HG03095 (cell line): ENCODE measurements around the gene GPR22.

ENCODE experiments used
- ATAC-seq: cut with Tn5 transposase; IDR thresholded peaks from one replicate; pipeline ENCODE4 v1.9.1; 2021; ENCODE audit warnings: moderate library complexity; ENCODE audit not compliant: unreplicated experiment

The GPR22 gene, protein sequence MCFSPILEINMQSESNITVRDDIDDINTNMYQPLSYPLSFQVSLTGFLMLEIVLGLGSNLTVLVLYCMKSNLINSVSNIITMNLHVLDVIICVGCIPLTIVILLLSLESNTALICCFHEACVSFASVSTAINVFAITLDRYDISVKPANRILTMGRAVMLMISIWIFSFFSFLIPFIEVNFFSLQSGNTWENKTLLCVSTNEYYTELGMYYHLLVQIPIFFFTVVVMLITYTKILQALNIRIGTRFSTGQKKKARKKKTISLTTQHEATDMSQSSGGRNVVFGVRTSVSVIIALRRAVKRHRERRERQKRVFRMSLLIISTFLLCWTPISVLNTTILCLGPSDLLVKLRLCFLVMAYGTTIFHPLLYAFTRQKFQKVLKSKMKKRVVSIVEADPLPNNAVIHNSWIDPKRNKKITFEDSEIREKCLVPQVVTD

DNA sequence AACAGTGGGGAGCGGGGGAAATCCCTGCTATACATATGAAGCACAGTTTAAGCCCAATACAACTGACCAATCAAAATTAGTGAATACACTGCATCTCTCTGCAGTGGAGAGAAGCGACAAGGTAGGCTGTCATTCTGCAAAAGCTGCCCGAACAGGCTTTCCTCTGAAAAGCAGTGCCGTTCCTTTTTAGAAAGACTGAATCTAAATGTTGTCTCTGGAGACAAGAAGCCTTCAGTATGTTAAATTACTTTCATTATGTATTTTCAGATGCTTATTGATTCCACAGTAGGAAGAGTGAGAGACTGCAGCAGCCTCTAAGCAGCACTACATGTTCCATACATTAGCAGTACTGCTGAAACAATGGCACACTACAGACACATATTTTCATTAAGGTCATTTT, at the start of gene GPR22:
GPR22 (plus strand) TSS at position 129 of the 400 bp plus-strand sequence. CDS start 4,004 bp downstream, outside the sequence.
- ATAC-seq: no peak

GRCh38 chr7:107427462-107427861, 42.4 kb upstream of the GPR22 start:
- ATAC-seq: no peak

DNA sequence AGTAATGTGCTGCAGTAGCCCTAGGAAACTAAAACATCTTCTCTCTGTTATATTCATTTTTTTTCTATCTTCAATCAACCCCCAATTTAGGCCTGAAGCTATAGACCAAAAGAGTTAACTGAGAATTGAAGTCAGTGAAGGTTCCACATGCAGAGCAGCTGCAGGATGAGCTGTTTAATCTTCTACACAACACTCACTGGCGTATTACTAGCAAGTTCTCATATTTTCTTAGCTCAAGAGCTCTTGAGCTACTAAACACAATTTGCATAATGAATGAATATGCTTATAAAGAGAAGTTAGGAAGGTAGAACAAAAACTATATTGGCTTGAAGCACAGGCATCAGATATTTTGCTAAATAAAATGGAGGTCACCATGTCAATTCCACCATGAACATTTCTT, 41.2 kb upstream of the GPR22 start:
- no peak for ATAC-seq

GRCh38 chr7:107430057-107430456, 39.8 kb upstream of the GPR22 start:
- no peak for ATAC-seq

- no peak for ATAC-seq
Measured at GRCh38 chr7:107432261-107432660, 37.6 kb upstream of the GPR22 start.

DNA sequence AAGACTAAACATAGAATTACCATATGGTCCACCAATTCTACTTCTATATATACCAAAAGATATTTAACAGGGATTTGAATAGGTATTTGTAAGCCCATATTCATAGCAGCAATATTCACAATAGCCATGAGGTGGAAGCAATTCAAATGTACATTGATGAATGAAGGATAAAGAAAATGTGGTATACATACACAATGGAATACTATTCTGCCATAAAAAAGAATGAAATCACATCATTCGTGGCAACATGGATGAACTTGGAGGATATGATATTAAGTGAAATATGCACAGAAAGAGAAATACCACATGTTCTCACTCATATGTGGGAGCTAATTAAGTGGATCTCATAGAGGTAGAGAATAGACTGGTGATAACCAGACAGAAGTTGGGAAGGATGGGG, 34.1 kb upstream of the GPR22 start:
- no peak for ATAC-seq

DNA sequence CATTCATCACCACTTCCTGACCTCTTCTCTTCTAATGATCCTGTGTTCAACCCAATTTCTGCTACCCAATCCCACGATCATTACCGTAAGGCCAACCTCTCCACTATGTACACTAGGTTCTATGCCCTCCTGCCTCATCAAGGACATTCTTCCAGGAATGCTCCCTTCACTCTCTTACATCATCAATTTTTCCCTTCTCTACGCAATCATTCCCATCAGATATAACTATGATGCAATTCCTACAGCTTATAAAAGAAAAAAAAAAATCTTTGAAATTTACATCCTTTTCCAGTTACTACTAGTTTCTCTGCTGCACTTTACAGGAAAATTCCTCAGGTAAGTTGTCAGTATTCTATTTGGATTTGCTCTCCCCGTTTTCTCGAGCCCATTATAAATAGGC, 30.8 kb upstream of the GPR22 start:
- no peak for ATAC-seq

- no peak for ATAC-seq
Measured at GRCh38 chr7:107441581-107442422, 28.1 kb upstream of the GPR22 start.

DNA sequence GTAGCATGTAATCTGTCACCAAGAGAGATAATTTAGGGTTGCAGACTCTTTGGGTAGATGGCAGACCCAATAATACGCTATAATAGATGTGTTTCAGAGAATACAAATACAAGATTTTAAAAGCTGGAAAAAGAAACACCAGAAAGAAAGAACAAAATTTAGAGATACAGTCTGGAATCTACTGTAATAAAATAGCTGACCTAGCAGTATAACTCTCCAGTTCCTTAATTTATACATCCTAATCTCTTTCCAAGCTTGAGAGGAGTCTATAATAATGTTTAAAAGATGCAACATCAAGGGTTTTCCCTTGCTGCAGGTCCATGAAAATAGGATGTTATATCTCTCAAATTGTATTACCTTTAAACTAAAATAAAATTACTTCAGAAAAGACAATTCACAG, 27.2 kb upstream of the GPR22 start:
- ATAC-seq: no peak

DNA sequence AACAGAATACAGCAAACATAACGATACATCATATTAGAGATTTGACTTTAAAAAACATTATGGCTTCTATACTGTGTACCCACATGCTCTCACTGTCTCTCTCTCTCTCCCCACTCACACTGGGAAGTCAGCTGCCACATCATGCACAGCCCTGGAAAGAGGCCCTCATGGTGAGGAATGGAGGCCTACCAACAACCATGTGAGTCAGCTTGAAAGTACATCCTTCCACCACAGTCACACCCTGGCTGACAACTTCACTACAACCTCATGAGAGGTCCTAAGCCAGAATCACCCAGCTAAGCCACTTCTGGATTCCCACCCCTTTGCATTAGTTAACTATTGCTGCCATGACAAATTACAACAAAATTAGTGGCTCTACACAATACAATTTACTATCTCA, 23.3 kb upstream of the GPR22 start:
- no peak for ATAC-seq

DNA sequence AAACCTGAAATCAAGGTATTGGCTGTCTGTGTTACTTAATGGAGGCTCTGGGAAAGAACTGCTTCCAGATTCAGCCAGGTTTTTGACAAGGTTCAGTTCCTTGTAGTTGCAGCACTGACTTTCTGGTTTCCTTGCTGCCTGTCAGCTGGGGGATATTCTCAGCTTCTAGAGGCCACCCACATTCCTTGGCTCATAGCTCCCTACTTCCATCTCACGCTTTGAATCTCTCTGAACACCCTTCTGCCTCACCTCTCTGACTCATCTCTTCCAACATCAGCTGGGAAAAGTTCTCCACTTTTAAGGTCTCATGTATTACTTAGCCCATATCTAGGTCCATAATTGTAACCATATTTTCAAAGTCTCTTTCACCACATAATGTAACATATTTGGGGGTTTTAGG, 22.9 kb upstream of the GPR22 start:
- ATAC-seq: no peak

DNA sequence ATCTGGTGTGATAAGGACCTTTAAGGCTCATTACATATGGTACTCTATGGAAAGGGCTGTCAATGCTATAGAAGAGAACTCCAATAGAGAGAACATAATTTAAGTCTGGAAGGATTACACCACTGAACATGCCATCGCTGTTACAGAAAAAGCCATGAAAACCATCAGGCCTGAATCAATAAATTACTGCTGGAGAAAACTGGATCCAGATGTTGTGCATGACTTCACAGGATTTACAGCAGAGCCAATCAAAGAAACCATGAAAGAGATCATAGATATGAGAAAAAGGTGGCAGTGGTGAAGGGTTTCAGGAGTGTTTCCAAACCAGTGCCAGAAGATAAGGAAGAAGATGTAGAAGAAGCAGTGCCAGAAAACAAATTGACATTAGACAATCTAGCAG, 18.9 kb upstream of the GPR22 start:
- no peak for ATAC-seq

DNA sequence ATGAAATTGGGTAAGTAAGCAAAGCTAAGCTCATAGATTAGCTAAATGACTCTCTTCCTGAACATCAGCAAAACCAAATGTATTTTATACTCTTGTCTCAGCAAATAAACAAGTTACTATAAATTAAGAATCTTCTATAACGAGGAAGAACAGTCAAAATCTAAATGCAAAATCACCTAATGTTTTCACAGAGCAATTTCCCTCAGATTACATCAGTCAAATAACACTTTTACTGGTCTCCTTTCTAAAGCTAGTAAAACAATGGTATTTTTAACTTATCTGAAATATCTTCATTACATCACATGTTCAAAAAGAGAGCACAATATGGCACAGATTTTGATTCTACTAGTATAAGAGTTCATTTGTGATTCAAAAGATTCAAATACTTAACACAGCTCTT, 16.5 kb upstream of the GPR22 start:
- no peak for ATAC-seq

DNA sequence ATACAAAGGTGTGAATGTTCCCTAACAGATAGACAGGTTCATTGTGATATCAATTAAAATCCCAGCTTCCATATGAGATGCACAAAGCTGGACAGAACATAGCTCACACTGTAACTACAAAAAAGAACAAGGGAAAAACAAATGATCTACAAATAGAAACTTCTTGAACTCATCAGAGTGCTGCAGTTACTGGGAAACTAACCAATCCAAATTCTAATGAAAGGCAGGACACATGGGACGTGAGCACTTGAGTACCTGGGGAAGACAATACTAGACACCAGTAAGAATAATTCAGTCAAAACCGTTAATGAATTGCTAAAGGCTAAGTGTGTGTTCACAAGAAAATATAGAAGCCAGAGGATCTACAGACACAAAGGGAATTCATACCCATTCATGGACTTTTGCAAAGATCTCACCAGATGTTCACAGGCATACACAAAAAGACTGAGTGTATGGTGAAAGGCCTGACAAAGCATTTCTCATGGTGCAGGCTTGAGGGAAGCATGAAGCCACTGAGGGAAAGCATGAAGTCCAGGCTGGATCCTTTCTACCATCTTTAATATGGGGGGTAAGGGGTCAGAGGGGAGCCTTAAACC, 7.8 kb upstream of the GPR22 start:
- ATAC-seq: no peak

- no peak for ATAC-seq
Measured at GRCh38 chr7:107463139-107464078, 6.4 kb upstream of the GPR22 start.

GRCh38 chr7:107464666-107465226, 5.1 kb upstream of the GPR22 start:
- no peak for ATAC-seq

DNA sequence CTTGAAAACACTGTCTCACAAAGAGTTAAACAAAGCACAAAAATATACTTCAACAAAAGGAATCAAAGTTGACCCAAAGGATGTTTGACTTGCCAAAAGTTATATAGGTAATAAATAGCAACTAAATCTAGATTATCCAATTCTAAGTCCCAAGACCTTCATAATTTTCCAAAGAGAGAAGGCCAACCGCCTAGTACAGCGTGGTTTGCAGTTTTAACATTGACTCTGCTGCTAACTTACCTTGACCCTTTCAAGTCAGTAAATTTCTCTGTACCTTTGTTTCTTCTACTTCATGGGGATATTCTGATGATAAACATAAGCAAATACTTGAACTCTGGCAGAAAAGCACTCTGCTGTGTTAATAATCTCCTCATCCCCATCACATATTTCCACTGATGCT, 1.9 kb upstream of the GPR22 start:
- no peak for ATAC-seq

- ATAC-seq: no peak
Measured at GRCh38 chr7:107468824-107469223, 1.0 kb upstream of the GPR22 start.

- ATAC-seq: no peak
Measured at GRCh38 chr7:107471292-107472070, 1.6 kb downstream of the GPR22 start.

- no peak for ATAC-seq
Measured at GRCh38 chr7:107472116-107472515, 2.3 kb downstream of the GPR22 start.
